Spinal cord (tissue), 10 donors: ENCODE data around the gene IL22RA2. TPM values are rescaled to one million over a fixed set of nuclear protein-coding genes. Genes with fewer than 3 reads are reported as not detected.

Experiments
- DNase-seq, 6 donors: peaks; one replicate each; pipeline versions ENCODE4 v3.0.0 to v3.0.0-alpha.2; 2013 to 2015; ENCODE audit warnings: low spot score in 6 of 6, low read depth in 4 of 6
- H3K27ac ChIP-seq: one replicate; pipeline ENCODE4 v1.5.1; 2013; ENCODE audit warnings: low read depth, low read length, control low read depth
- H3K27me3 ChIP-seq: one replicate; pipeline ENCODE4 v1.6.1; 2013; ENCODE audit warnings: low read length; ENCODE audit not compliant: control insufficient read depth, insufficient read depth
- H3K36me3 ChIP-seq: one replicate; pipeline ENCODE4 v1.6.1; 2013; ENCODE audit warnings: low read length; ENCODE audit not compliant: control insufficient read depth, insufficient read depth
- H3K4me1 ChIP-seq: one replicate; pipeline ENCODE4 v1.6.1; 2013; ENCODE audit warnings: low read length; ENCODE audit not compliant: control insufficient read depth, insufficient read depth
- H3K4me3 ChIP-seq: one replicate; pipeline ENCODE4 v1.5.1; 2013; ENCODE audit warnings: low read depth, low read length, control low read depth
- H3K9me3 ChIP-seq: one replicate; pipeline ENCODE4 v1.6.1; 2013; ENCODE audit warnings: low read length; ENCODE audit not compliant: control insufficient read depth, insufficient read depth
- WGBS: methylation state at CpG from one replicate; pipeline ENCODE4 v1.1.5; 2013; ENCODE audit warnings: missing lambda C conversion rate; ENCODE audit not compliant: insufficient coverage; 5-methylcytosine and 5-hydroxymethylcytosine counted together
- polyA plus RNA-seq, 2 donors: library from polyadenylated mRNA; unstranded; fragments of 120-200 nt; gene quantifications; one replicate each; pipeline ENCODE4 v1.2.1, GENCODE V29; 2013; ENCODE audit not compliant: insufficient read length in 2 of 2
- total RNA-seq, 2 donors: library from RNA; depleted of rRNA in 1 of 2; stranded (reverse); fragments of 120-200 nt in 1 of 2; fragments of >200 nt in 1 of 2; gene quantifications; one replicate each; pipeline versions ENCODE4 v1.2.3 to v1.2.4, GENCODE V29; 2013 to 2014
- donor health status: healthy.

The IL22RA2 gene
- total and polyA plus RNA-seq, 4 donors, result not detected

GRCh38 chr6:137105375-137105774 lies 68.1 kb downstream of the IL22RA2 start:
- Histone ChIP-seq H3K9me3 (no peaks in the 10 kb centered on the region), H3K36me3 (no peaks in the 10 kb centered on the region), H3K27ac (no peak overlapping the region), H3K4me3 (no peak overlapping the region), H3K4me1 (no peaks in the 10 kb centered on the region), H3K27me3 (no peaks in the 10 kb centered on the region)
- DNase-seq, result no peak
- WGBS, result 80% methylated on average over 2 of the region's 4 CpGs

DNA sequence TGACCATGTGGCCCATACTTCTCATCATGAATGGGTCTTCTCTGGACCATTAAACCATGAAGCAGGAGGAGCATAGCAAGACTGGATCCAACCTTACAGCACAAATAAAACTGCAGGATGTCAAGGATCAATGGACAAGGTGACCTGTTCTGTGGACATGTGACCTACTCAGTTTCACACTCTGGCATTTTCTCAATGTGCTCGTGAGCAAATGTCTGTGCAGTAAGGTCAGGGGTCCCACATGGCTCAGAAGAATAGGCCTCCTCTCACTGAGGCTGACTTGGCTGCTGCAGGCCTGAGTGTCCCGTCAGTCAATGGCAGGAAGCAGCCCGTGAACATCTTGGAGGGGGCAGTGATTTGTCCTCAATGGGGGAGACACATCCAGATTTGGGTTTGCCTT lies 68.5 kb downstream of the IL22RA2 start:
- H3K4me1 ChIP-seq, result no peaks in the 10 kb centered on the region
- H3K27ac ChIP-seq, result no peak overlapping the region
- no peaks in the 10 kb centered on the region for H3K9me3 ChIP-seq
- H3K27me3 ChIP-seq, result no peaks in the 10 kb centered on the region
- DNase-seq, result no peak
- H3K4me3 ChIP-seq, result no peak overlapping the region
- H3K36me3 ChIP-seq, result no peaks in the 10 kb centered on the region
- 92% methylated on average over 3 of the region's 3 CpGs for WGBS

GRCh38 chr6:137102851-137103492 lies 70.5 kb downstream of the IL22RA2 start:
- H3K4me3 ChIP-seq, result no peak overlapping the region
- H3K27ac ChIP-seq, result no peak overlapping the region
- H3K4me1 ChIP-seq, result no peaks in the 10 kb centered on the region
- no peaks in the 10 kb centered on the region for H3K27me3 ChIP-seq
- DNase-seq, result no peak
- no peaks in the 10 kb centered on the region for H3K36me3 ChIP-seq
- no peaks in the 10 kb centered on the region for H3K9me3 ChIP-seq

DNA sequence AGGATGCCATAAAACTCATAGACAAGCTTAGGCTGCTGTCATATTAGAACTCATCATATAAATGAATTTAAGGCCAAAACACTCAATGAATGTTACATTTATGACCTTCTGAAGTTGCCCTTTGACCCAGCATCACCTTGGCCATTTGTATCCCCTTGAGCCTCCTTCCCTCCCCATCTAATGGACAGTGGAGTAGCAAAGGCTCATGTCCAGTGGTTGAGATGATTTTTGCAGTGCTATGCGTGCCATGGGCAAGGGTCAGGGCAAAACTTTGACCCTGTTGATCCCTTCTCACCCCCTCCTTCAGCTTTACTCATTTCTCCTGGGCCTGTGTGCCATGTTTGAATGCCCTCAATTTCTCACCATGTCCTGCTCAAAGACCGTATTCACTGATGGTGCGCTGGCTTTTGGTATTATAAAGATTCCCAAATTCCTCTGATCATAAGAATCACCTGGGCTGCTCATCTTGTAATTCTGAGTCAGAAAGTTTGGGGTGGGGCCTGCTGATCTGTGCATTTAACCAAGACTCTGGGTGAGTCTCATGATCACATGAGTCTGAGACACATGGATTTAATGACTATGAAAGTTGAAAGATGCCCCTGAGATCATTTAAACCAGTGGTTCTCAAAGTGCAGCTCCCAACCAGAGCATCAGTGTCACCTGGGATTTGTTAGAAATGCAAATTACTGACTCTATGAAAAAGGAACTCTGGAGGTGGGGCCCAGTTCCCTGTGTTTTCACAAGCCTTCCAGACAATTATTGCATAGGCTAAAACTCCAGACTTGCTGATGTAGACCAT lies 71.2 kb downstream of the IL22RA2 start:
- Histone ChIP-seq H3K9me3 (no peaks in the 10 kb centered on the region), H3K4me1 (no peaks in the 10 kb centered on the region), H3K27me3 (no peaks in the 10 kb centered on the region), H3K4me3 (no peak overlapping the region), H3K36me3 (no peaks in the 10 kb centered on the region), H3K27ac (no peak overlapping the region)
- DNase-seq, result no peak
- WGBS, result no CpG with 5 or more reads among the region's 3 CpGs

DNA sequence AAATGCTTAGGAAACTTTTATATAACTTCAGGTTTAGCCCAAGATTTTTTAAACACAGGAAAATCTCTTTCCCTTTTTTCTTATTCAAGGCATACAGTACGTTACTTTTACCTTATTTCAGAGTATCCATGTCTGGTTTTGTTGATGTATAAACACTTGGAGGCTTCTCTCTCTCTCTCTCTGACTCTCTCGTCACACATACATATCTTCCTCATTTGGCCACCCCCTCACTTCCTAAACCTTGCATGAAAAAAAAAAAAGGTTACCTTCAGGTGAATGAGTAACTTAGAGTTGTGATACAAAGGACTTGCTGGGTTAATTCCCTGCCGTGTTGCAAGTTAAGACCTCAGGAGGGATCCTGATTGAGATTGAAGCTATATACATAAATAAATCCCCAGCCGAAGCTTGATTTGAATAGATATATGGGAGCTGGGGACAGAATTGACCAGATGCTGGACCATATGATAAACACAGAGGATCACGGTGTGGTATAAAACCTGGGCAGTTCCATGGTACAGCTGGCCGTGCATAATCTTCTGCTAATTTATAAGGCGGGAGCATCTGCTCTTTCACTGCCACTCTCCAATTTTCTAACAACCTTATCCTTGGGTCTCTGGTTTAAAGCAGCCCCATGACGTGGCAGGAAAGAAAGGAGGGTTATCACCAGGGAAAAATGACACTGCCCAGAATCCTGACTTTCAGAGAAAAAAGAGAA lies 73.6 kb downstream of the IL22RA2 start:
- Histone ChIP-seq H3K4me3 (no peak overlapping the region), H3K9me3 (no peaks in the 10 kb centered on the region), H3K27me3 (no peaks in the 10 kb centered on the region), H3K4me1 (no peaks in the 10 kb centered on the region), H3K27ac (no peak overlapping the region), H3K36me3 (no peaks in the 10 kb centered on the region)
- no CpG with 5 or more reads among the region's 8 CpGs for WGBS
- DNase-seq, result peak in 1 of 6 donors; percentile 16

GRCh38 chr6:137097526-137097925 lies 75.9 kb downstream of the IL22RA2 start:
- Histone ChIP-seq H3K27me3 (no peaks in the 10 kb centered on the region), H3K27ac (no peak overlapping the region), H3K9me3 (no peaks in the 10 kb centered on the region), H3K36me3 (no peaks in the 10 kb centered on the region), H3K4me1 (no peaks in the 10 kb centered on the region), H3K4me3 (no peak overlapping the region)
- no peak for DNase-seq
- no CpG with 5 or more reads among the region's 3 CpGs for WGBS

- H3K27ac ChIP-seq, result no peak overlapping the region
- no peaks in the 10 kb centered on the region for H3K36me3 ChIP-seq
- H3K9me3 ChIP-seq, result no peaks in the 10 kb centered on the region
- H3K4me3 ChIP-seq, result no peak overlapping the region
- no peaks in the 10 kb centered on the region for H3K4me1 ChIP-seq
- no peaks in the 10 kb centered on the region for H3K27me3 ChIP-seq
- no peak for DNase-seq
Measured at GRCh38 chr6:137097057-137097456, 76.4 kb downstream of the IL22RA2 start.

- H3K4me3 ChIP-seq, result no peak overlapping the region
- DNase-seq, result no peak
- no peaks in the 10 kb centered on the region for H3K9me3 ChIP-seq
- H3K36me3 ChIP-seq, result no peaks in the 10 kb centered on the region
- no peaks in the 10 kb centered on the region for H3K27me3 ChIP-seq
- H3K27ac ChIP-seq, result no peak overlapping the region
- no peaks in the 10 kb centered on the region for H3K4me1 ChIP-seq
Measured at GRCh38 chr6:137095651-137096238, 77.7 kb downstream of the IL22RA2 start.

- Histone ChIP-seq H3K27ac (no peak overlapping the region), H3K27me3 (no peaks in the 10 kb centered on the region), H3K4me3 (no peak overlapping the region), H3K9me3 (no peaks in the 10 kb centered on the region), H3K36me3 (no peaks in the 10 kb centered on the region), H3K4me1 (no peaks in the 10 kb centered on the region)
- 87% methylated on average over 9 of the region's 10 CpGs for WGBS
- no peak for DNase-seq
Measured at GRCh38 chr6:137095093-137095492, 78.4 kb downstream of the IL22RA2 start.
